Measurements from ENCODE around the gene GPHN.

The GPHN gene

GRCh38 chr14:67221982-67222328 lies 714.0 kb downstream of the GPHN start:
- Histone ChIP-seq H3K9me3 (ENCODE audit: insufficient read depth, low read depth, low read length) (no peaks in the 10 kb centered on the region), H3K4me3 (ENCODE audit: low read length) (no peak overlapping the region), H3K27me3 (ENCODE audit: insufficient read depth, low read length) (no peaks in the 10 kb centered on the region), H3K9ac (ENCODE audit: low read depth, low read length) (no peak overlapping the region), H3K27ac (ENCODE audit: low read length) (no peak overlapping the region), H3K4me1 (ENCODE audit: insufficient read depth, low read length) (no peaks in the 10 kb centered on the region; the same call in 1 of the 2 replicates), H3K36me3 (ENCODE audit: insufficient read depth, low read depth, low read length) (no peaks in the 10 kb centered on the region)

GRCh38 chr14:67225523-67225922 lies 717.6 kb downstream of the GPHN start:
- no peaks in the 10 kb centered on the region for H3K27me3 ChIP-seq (ENCODE audit: insufficient read depth, low read length)
- H3K4me1 ChIP-seq (ENCODE audit: insufficient read depth, low read length), result no peaks in the 10 kb centered on the region; the same call in 1 of the 2 replicates
- H3K27ac ChIP-seq (ENCODE audit: low read length), result no peak overlapping the region
- no peaks in the 10 kb centered on the region for H3K9me3 ChIP-seq (ENCODE audit: insufficient read depth, low read depth, low read length)
- H3K36me3 ChIP-seq (ENCODE audit: insufficient read depth, low read depth, low read length), result no peaks in the 10 kb centered on the region
- no peak overlapping the region for H3K9ac ChIP-seq (ENCODE audit: low read depth, low read length)
- no peak overlapping the region for H3K4me3 ChIP-seq (ENCODE audit: low read length)

GRCh38 chr14:67228325-67228984 lies 720.5 kb downstream of the GPHN start:
- H3K9ac ChIP-seq (ENCODE audit: low read depth, low read length), result no peak overlapping the region
- H3K4me3 ChIP-seq (ENCODE audit: low read length), result no peak overlapping the region
- no peaks in the 10 kb centered on the region for H3K36me3 ChIP-seq (ENCODE audit: insufficient read depth, low read depth, low read length)
- no peak overlapping the region for H3K27ac ChIP-seq (ENCODE audit: low read length)
- H3K27me3 ChIP-seq (ENCODE audit: insufficient read depth, low read length), result no peaks in the 10 kb centered on the region
- no peaks in the 10 kb centered on the region for H3K9me3 ChIP-seq (ENCODE audit: insufficient read depth, low read depth, low read length)
- no peaks in the 10 kb centered on the region; the same call in 1 of the 2 replicates for H3K4me1 ChIP-seq (ENCODE audit: insufficient read depth, low read length)
